ENCODE results near the gene BORCS8.
"Not testable (repeated sequence)": the region's sequence is repeated elsewhere in the genome, so short reads cannot be mapped to it uniquely, and the experiment has no call there.

Gene BORCS8
- total RNA-seq: 7.5 reads per million, percentile 26 among the genes with 10 or more reads in this experiment

DNA sequence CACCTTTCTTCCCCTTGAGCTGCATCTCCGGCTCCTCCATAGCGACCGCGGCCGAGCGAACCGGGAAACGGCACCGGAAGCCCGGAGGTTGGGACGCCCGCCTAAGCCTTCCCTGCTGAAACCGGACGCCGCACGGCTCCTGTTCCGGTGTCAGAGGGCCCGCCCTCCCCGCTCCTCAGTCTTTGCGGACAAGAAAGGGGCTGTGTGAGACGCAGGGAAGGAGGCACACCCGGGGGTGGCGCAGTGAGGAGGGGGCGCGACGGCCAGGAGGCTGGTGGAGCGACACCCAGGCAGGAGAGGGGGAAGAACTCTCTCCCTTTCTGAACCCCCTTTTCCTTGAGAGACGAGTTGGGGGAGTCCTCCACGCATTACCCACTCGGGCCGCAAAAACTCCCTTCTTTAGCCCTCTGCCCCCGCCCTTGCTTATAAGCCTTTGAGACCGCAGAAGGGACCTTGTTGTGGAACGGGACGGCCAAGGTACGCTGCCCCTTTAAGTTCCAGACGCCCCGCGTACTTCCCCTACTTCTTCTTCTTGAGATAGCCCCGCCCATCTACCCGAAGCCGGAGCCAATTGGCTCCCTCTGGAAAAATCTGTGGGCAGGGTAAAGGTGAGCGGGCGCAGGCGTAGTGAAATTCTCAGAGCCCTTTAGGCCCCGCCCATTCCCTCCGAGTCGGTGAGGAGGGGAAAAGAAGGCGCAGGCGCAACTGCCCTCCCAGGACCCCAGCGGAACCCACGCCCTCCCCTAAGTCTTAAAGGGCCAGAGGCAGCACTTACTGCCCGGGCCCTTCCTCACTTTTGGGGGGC, at the start of gene BORCS8, which contains the start of gene RFXANK:
Gene BORCS8 (minus strand): TSS at position 75 of the 805 bp plus-strand sequence. CDS start 35 bp downstream, at position 40.
Gene RFXANK (plus strand): TSS at position 181 of the 805 bp plus-strand sequence. CDS start 1,689 bp downstream, outside the sequence.
- DNase-seq: peak; percentile 98

DNA sequence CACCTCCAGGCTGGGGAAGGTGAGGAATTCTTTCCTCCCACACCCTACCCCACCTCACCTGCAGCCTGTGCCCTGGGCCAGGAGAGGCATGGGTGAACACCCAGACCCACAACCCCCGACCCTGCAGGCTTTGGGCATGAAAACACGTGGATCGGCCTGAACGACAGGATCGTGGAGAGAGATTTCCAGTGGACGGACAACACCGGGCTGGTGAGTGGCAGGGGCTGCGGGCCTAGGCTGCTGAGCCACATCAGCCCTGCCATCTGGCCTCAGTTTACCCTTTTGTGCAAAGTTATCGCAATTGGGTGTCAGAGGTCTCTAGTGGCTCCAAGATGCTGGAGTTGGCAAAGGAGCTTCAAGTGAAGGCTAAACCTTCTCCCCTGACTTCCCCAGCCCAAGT, 48.5 kb upstream of the BORCS8 start:
- DNase-seq: no peak

DNA sequence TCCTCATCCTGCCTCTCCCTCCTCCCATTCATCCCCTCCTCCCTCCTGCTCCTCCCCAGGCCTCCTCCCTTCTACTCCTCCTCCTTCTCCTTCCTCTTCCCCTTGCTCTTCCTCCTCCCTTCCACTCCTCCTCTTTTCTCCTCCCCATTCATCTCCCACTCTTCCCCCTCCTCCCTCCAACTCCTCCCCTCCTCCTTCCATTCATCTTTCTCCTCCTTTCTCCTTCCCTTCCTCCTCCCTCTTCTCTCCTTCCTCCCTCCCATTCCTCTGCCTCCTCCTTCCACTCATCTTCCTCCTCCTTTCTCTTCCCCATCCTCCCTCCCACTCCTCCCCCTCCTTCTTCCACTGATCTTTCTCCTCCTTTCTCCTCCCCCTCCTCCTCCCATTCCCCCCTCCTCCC, 47.7 kb upstream of the BORCS8 start:
- DNase-seq: no peak

GRCh38 chr19:19238126-19238894, 46.4 kb upstream of the BORCS8 start:
- DNase-seq: no peak

- no peak for DNase-seq
These were observed 44.2 kb upstream of the BORCS8 start for GRCh38 chr19:19236173-19236572.

DNA sequence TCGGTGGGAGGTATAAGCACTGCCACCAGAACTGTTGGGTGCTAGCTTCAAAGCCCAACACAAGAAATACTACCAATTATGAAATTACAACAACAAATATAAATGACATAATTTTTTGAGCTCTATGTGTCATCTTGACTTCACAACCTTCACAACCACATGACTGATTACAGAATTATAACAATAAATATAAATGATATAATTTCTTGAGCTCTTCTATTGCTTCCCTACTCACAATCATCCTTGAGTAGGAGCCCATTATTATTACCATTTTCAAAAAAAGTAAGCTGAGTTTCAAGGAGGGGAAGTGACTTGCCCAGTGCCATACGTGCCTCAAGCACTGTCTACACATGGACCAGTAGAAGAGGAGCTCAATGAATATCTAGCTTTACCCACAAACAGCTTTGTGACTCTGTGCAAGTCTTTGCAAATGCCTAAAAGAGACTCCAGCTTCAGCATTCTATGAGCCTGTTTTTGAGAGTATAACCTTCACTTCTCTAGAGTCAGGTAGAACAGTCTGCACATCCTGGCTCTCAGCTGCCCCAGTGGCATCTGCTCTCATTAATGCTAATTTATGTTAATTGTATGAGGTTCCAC, 42.4 kb upstream of the BORCS8 start:
- no peak for DNase-seq

DNA sequence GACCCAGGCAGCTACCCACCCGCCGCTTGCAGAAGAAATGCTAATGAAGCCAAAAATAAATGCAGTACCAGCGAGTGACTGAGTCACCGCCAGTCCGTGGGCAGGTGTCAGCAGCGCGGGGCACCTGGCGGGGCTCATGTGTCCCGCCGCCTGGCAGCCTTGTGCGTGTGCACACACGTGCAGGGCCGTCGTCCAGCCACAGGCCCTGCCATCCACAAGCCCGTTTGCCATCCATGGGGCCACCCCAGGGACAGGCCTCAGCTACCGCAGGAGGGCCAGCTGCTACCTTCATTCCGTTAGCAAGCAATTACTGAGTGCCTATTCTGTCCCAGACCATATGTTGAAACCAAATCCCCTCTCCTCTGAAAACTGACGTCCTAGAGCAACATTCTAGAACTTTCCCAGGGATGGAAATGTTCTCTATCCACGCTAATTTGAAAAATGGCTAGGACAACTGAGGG, 40.3 kb upstream of the BORCS8 start:
- DNase-seq: no peak

- DNase-seq: no peak
These were observed 39.0 kb upstream of the BORCS8 start for GRCh38 chr19:19230999-19231398.

- no peak for DNase-seq
These were observed 37.7 kb upstream of the BORCS8 start for GRCh38 chr19:19229701-19230100.

GRCh38 chr19:19227217-19227616, 35.3 kb upstream of the BORCS8 start:
- no peak for DNase-seq

DNA sequence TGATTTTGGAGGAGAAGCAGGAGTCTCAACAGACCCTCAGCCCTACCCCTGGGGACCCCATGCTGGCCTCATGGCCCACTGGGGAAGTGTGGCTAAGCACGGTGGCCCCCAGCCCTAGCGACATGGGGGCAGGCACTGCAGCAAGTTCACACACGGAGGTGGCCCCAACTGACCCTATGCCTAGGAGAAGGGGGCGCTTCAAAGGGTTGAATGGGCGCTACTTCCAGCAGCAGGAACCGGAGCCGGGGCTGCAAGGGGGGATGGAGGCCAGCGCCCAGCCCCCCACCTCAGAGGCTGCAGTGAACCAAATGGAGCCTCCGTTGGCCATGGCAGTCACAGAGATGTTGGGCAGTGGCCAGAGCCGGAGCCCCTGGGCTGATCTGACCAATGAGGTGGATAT, 34.7 kb upstream of the BORCS8 start:
- no peak for DNase-seq

GRCh38 chr19:19226204-19226603, 34.3 kb upstream of the BORCS8 start:
- DNase-seq: no peak

- DNase-seq: peak; percentile 64
These were observed 33.0 kb upstream of the BORCS8 start for GRCh38 chr19:19224852-19225494.

DNA sequence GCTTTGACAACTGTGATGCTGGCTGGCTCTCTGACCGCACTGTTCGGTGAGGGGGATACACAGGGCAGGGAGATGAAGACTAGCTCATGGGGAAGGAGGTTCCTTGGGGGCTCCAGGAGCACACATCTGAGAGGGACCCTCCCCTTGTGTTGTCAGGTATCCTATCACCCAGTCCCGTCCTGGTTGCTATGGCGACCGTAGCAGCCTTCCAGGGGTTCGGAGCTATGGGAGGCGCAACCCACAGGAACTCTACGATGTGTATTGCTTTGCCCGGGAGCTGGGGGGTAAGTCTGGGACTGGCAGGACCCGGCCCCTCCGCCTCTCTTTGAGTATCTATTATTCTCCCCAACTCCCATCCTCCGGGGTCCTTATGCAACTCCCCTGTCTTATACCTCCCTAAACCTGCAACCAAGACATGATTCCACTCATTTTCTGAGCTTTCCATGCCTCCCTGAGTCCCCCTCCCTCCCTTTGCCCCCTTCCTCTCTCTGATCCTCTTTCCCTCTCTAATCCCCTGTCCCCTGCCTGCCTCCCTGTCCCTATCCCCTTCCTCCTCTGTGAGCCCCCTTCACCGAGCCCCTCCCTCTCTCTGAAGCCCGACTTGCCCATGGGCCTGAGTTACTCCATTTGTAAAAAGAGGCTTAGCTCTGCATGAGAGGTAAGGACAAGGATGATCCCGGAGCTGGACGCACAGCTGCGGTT, 32.3 kb upstream of the BORCS8 start:
- no peak for DNase-seq

GRCh38 chr19:19223636-19224035, 31.7 kb upstream of the BORCS8 start:
- DNase-seq: no peak

- no peak for DNase-seq
These were observed 31.1 kb upstream of the BORCS8 start for GRCh38 chr19:19223060-19223459.

- not testable (repeated sequence) for DNase-seq
These were observed 29.0 kb upstream of the BORCS8 start for GRCh38 chr19:19221000-19221399.

GRCh38 chr19:19218911-19219310, 27.0 kb upstream of the BORCS8 start:
- DNase-seq: no peak

DNA sequence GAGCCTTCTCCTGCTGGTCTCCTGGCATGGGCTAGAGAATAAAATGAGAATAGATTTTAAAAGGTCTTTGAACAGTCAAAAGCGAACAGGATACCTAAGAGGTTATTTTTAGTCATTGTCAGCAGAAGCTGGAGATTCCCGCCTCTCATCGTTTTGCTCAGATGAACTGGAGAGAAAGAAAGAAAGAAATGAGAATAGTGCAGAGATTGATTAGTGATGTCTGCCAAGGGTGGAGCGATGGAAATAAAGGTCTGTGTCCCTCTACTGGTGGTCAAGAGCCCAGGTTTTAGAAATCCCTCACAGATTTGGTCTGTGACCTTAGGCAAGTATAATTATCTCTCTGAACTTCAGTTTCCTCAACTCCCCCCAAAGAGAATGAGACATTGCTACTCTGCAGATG, 25.1 kb upstream of the BORCS8 start:
- no peak for DNase-seq

DNA sequence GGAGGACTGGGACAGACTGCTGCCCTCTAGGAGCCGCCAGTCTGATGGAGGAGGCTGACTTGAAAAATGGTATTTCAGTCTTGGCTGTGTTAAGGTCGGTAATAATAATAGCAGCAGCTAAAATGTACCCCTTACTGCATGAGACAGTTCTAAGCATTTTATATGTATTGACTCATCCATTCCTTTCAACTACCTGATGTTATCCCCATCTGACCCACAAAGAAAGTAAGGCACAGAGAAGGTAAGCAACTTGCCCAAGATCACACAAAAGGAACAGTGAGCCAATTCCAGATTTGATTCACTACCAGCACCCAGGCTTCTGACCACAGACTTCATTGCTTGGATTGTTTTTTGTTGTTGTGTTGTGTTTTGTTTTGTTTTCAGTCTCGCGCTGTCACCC, 23.8 kb upstream of the BORCS8 start:
- DNase-seq: no peak

DNA sequence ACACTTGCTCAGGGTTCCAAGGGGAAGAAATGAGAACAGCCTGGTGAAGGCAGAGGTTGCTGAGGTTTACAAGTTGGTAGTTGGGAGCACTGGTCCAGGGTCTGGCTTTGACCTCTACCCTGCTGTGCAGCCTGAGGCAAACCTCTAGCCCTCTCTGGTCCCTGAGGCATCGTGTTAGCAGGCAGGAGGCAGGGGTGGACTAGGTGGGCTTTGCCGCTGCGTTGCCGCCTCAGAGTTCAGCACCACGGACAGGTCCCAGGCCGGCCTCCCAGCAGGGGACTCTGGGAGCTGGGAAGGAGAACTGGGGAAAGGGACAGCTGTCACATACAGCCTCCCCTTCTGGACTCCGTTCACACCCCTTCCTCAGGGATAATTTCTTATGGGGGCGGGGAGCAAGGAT, 22.9 kb upstream of the BORCS8 start:
- DNase-seq: no peak

- DNase-seq: no peak
These were observed 22.2 kb upstream of the BORCS8 start for GRCh38 chr19:19214159-19214490.

Data from effector CD4-positive, alpha-beta T cell (primary cell).